Aortic smooth muscle cell (primary cell): Measurements from ENCODE around the gene C1GALT1C1L. TPM values are rescaled to one million over a fixed set of nuclear protein-coding genes. Genes with fewer than 3 reads are reported as not detected.

Experiments used
- total RNA-seq: library from RNA; depleted of rRNA; stranded (reverse); fragments of >200 nt; gene quantifications from 2 replicates; pipeline ENCODE4 v1.2.3, GENCODE V29; 2014

Gene C1GALT1C1L
- total RNA-seq, result 0.31 and 0.66 TPM in 2 replicates

DNA sequence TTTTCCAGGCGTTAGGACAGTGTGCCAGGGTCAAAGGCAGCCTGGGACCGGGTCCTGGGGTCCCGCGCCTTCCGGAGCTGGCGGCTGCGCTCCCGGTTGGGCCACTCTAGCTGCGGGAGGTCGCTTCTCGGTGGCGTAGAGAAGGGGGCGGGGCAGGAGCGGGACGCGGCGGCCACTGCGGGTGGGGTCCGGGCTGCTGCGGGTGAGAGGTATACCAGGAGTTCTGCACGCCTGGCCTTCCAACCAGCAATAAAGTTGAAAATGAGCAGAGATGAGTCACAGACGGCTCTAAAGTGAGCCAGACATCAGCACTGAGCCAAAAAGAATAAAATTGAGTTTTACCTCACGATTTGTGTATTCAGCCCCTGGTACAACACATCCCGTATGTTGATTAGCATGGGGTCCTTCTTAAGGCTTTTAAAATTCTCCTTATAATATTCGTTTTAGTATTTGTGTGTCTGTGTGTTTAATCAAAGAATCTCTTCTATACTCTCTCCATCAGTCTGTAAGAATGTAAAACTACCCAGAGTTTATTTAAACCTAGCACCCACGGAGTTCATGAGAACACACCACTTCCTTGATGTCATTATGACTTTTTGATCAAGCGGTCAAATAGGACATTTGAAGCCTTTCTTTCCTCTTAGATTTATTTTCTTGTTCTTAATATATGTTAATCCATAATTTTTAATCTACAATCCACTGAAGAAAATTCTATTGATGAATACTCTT is at the start of gene C1GALT1C1L:
Gene C1GALT1C1L, minus strand, starts transcription at position 108 of the 729 bp plus-strand sequence. Its CDS starts 107 bp downstream, at position 1.

DNA sequence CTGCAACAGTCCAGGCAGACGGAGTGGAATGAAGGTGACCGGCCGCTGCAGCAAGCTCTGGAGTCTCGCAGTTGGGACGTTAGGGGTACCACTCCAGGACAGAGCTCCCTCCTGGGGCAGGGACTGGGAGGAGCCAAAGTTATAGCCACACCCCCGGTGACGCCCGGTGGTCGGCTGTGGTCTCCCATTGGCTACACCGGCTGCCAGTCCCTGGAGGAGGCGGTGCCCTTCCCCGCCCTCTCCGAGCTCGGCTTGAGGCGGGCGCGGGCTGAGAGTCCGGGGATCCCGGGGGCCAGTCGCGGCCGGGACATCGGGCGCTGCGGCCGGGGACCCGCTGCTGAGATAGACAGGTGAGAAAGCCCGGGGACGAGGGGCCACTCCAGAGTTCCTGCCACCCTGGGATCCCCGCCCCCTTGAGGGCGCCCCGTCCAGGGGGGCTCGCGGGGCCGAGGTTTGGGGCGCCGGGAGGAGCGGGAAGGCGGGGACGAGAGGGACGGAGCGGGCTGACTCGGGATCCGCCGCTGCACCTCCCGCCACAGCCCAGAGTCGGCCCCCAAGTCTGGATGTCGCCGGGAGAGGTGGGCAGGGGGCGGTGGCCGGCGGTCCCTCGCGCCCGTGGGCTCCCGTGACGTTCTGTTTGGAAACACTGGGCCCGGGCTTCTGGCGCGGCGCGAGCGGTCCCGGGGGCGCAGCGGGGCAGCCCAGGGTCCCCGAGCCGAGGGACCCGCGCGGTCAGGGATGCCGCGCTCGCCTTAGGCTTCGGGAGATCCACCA is 39.0 kb downstream of the C1GALT1C1L start, which contains the start of gene PLEKHH2:
Gene PLEKHH2, plus strand, starts transcription at position 231 of the 774 bp plus-strand sequence. CDS start 7,414 bp downstream, outside the sequence.

Other genes with a start within 250 kb of the C1GALT1C1L start
- 27.3 and 31.8 TPM in 2 replicates for gene THADA, start 80.4 kb downstream of the C1GALT1C1L start, total RNA-seq
- 1.9 and 5.7 TPM in 2 replicates for gene PLEKHH2, start 39.2 kb downstream of the C1GALT1C1L start, total RNA-seq
- 25.9 and 26.8 TPM in 2 replicates for gene DYNC2LI1, start 97.6 kb upstream of the C1GALT1C1L start, total RNA-seq
- under 0.01 TPM in 1 of 2 replicates, not detected in the other for gene ABCG5, start 162.4 kb upstream of the C1GALT1C1L start, total RNA-seq
- not detected in 2 replicates for gene ABCG8, start 162.5 kb upstream of the C1GALT1C1L start, total RNA-seq